SH-SY5Y (cell line): ENCODE measurements around the gene MDFIC.

Experiments
- GATA2 ChIP-seq: IDR thresholded peaks from 2 replicates; pipeline ENCODE4 v1.6.1; 2011; ENCODE audit warnings: mild to moderate bottlenecking, low read depth, low read length
- GATA3 ChIP-seq: IDR thresholded peaks from 2 replicates; pipeline ENCODE4 v1.6.1; 2011; ENCODE audit warnings: low read depth, mild to moderate bottlenecking, low read length, moderate library complexity

DNA sequence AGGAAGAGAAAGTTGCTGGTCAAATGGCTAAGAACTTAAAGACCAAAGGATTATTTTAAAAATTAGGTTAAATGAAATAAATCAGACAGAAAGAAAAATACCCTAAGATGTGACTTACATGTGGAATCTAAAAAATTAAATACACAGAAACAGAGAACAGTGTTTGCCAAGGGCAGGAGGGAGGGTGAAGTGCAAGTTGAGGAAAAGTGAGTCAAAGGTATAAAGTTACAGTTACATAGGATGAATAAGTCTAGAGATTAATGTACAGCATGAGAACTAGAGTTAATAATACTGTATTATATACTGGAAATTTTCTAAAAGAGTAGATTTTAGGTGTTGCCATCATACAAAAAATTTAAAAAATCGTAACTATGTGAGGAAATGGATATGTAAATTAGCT is 146.3 kb downstream of the MDFIC start:
- TF ChIP-seq GATA3 (no peak), GATA2 (no peak)
